HEK293 (cell line): Measurements from ENCODE around the gene CSMD2.

Source experiments
- CTCF ChIA-PET: fragments of 350-600 bp; formaldehyde crosslinking; extraction: SDS; loops from one replicate; lab custom pipeline; 2021; ENCODE audit warnings: antibody characterized with exemption; lab: Yijun Ruan, JAX
- POLR2A ChIA-PET: fragments of 300-600 bp; formaldehyde crosslinking; extraction: SDS; loops from one replicate; lab custom pipeline; 2020; ENCODE audit warnings: antibody characterized with exemption, inconsistent platforms; lab: Yijun Ruan, JAX
- H3K27ac ChIP-seq: fragments of 200-500 bp; sonication (Bioruptor generic); 2 replicates; pipeline ENCODE4 v1.5.1; 2014; ENCODE audit warnings: low read depth, low read length, control low read depth, inconsistent platforms; ENCODE audit errors: extremely low read depth
- H3K36me3 ChIP-seq, 2 experiments: fragments of 200-500 bp in 1 of 2; sonication (Bioruptor generic) in 1 of 2; 1 replicate in 1 of 2; 2 replicates in 1 of 2; pipeline ENCODE4 v1.5.1; 2014 to 2017; ENCODE audit warnings: inconsistent platforms in 2 of 2, low read length in 2 of 2; ENCODE audit not compliant: control insufficient read depth in 2 of 2, insufficient read depth in 1 of 2
- H3K4me1 ChIP-seq: fragments of 200-500 bp; sonication (Bioruptor generic); 2 replicates; pipeline ENCODE4 v1.5.1; 2014; ENCODE audit warnings: mild to moderate bottlenecking, low read length, inconsistent platforms; ENCODE audit not compliant: control insufficient read depth, insufficient read depth
- H3K4me3 ChIP-seq: 2 replicates; pipeline ENCODE4 v1.5.1; 2011; ENCODE audit warnings: low read depth, mild to moderate bottlenecking, control low read depth, low read length, moderate library complexity
- H3K9me3 ChIP-seq: fragments of 200-500 bp; sonication (Bioruptor generic); 2 replicates; pipeline ENCODE4 v1.5.1; 2014; ENCODE audit warnings: low read depth, low read length, inconsistent platforms; ENCODE audit not compliant: control insufficient read depth, insufficient read depth
- PRDM10 ChIP-seq: fragments of 450-650 bp; formaldehyde crosslinking; IDR thresholded peaks from 2 replicates; pipeline ENCODE4 v1.5.1; 2016; ENCODE audit warnings: missing biosample characterization, missing genetic modification characterization
- RBAK ChIP-seq: fragments of 450-650 bp; formaldehyde crosslinking; IDR thresholded peaks from 2 replicates; pipeline ENCODE4 v1.5.1; 2016; ENCODE audit warnings: missing biosample characterization, missing genetic modification characterization
- TSHZ1 ChIP-seq: fragments of 450-650 bp; formaldehyde crosslinking; IDR thresholded peaks from 2 replicates; pipeline ENCODE4 v1.5.1; 2016; ENCODE audit warnings: missing biosample characterization, missing genetic modification characterization, borderline replicate concordance
- ZBTB44 ChIP-seq: fragments of 450-650 bp; IDR thresholded peaks from 2 replicates; pipeline ENCODE4 v1.5.1; 2018; ENCODE audit warnings: missing biosample characterization, mild to moderate bottlenecking, missing genetic modification characterization
- ZNF19 ChIP-seq: fragments of 450-650 bp; formaldehyde crosslinking; IDR thresholded peaks from 2 replicates; pipeline ENCODE4; 2016; ENCODE audit warnings: missing biosample characterization, missing genetic modification characterization, low read depth
- ZNF324 ChIP-seq: fragments of 450-650 bp; formaldehyde crosslinking; IDR thresholded peaks from 2 replicates; pipeline ENCODE4 v1.5.1; 2016; ENCODE audit warnings: missing biosample characterization, missing genetic modification characterization
- ZNF366 ChIP-seq: fragments of 450-650 bp; formaldehyde crosslinking; conservative IDR thresholded peaks from 2 replicates; pipeline ENCODE4 v1.5.1; 2016; ENCODE audit warnings: missing biosample characterization, missing genetic modification characterization
- ZNF37A ChIP-seq: fragments of 450-650 bp; IDR thresholded peaks from 2 replicates; pipeline ENCODE4 v1.5.1; 2018; ENCODE audit warnings: missing biosample characterization, missing genetic modification characterization
- ZNF426 ChIP-seq: fragments of 450-650 bp; formaldehyde crosslinking; IDR thresholded peaks from 2 replicates; pipeline ENCODE4 v1.5.1; 2017; ENCODE audit warnings: missing biosample characterization, missing genetic modification characterization, mild to moderate bottlenecking, inconsistent platforms, moderate library complexity
- ZNF433 ChIP-seq: fragments of 450-650 bp; formaldehyde crosslinking; IDR thresholded peaks from 2 replicates; pipeline ENCODE4 v1.5.1; 2016; ENCODE audit warnings: missing biosample characterization, missing genetic modification characterization, low read depth
- ZNF510 ChIP-seq: fragments of 450-650 bp; formaldehyde crosslinking; IDR thresholded peaks from 2 replicates; pipeline ENCODE4 v1.5.1; 2018; ENCODE audit warnings: mild to moderate bottlenecking, missing genetic modification characterization, missing biosample characterization; ENCODE audit not compliant: insufficient replicate concordance
- ZNF621 ChIP-seq: fragments of 450-650 bp; formaldehyde crosslinking; IDR thresholded peaks from 2 replicates; pipeline ENCODE4 v1.5.1; 2017; ENCODE audit warnings: missing biosample characterization, missing genetic modification characterization
- ZSCAN18 ChIP-seq: fragments of 450-650 bp; formaldehyde crosslinking; IDR thresholded peaks from 2 replicates; pipeline ENCODE4 v1.5.1; 2016; ENCODE audit warnings: missing biosample characterization, missing genetic modification characterization
- ZSCAN4 ChIP-seq: fragments of 450-650 bp; formaldehyde crosslinking; IDR thresholded peaks from 2 replicates; pipeline ENCODE4 v1.5.1; 2017; ENCODE audit warnings: missing biosample characterization, missing genetic modification characterization

Gene CSMD2

GRCh38 chr1:34190692-34191091, 25.7 kb upstream of the CSMD2 start (continued):
- TF ChIP-seq ZSCAN18 (tag by site-specific recombination) (no peak), RBAK (tag by site-specific recombination) (no peak), ZNF510 (no peak), ZNF324 (no peak), ZBTB44 (tag by site-specific recombination) (no peak), ZNF426 (tag by site-specific recombination) (no peak), ZNF37A (no peak), ZNF433 (tag by site-specific recombination) (no peak), ZNF366 (tag by site-specific recombination) (no peak), PRDM10 (no peak)

- Histone ChIP-seq H3K36me3 (no peaks in the 10 kb centered on the region), H3K27ac (no peak overlapping the region), H3K9me3 (no peaks in the 10 kb centered on the region), H3K4me1 (no peaks in the 10 kb centered on the region), H3K4me3 (no peak overlapping the region)
- CTCF ChIA-PET = interaction anchor here (0.7 kb wide), 1 partner anchor 20 kb away, joined by 3 read pairs; no protein-coding TSS in a partner anchor
- TF ChIP-seq ZNF19 (tag by site-specific recombination) (no peak), TSHZ1 (tag by site-specific recombination) (no peak), ZSCAN4 (tag by site-specific recombination) (peak; percentile 80), ZNF621 (tag by site-specific recombination) (0 out of 2 replicates have a peak, but pooled peaks have one; percentile 20)
- POLR2A ChIA-PET = no interaction called here
Measured at GRCh38 chr1:34188985-34189384, 24.0 kb upstream of the CSMD2 start.
